Measurements from ENCODE around the gene POLR1B. TPM values are rescaled to one million over a fixed set of nuclear protein-coding genes. Genes with fewer than 3 reads are reported as not detected.

POLR1B gene
- total RNA-seq, 1 donor: 10.5 TPM

- Histone ChIP-seq H3K9me3 (ENCODE audit: low read depth, low read length) (no peaks in the 10 kb centered on the region), H2AFZ (ENCODE audit: low read length) (no peak overlapping the region), H3K4me1 (ENCODE audit: insufficient read depth, low read length) (peaks cover 25% of the 10 kb centered on the region), H3K36me3 (ENCODE audit: insufficient read depth, low read length) (peaks cover 7% of the 10 kb centered on the region), H3K27me3 (ENCODE audit: insufficient read depth, low read length) (no peaks in the 10 kb centered on the region), H3K79me2 (ENCODE audit: insufficient read depth, low read length) (peaks cover 9% of the 10 kb centered on the region), H4K20me1 (ENCODE audit: insufficient read depth, low read length) (no peaks in the 10 kb centered on the region), H3K4me3 (ENCODE audit: insufficient read depth, low read length) (peak overlapping the region; percentile 94), H3K27ac (ENCODE audit: low read depth, low read length) (peak overlapping the region; percentile 99), H3K4me2 (ENCODE audit: insufficient read depth, low read length) (peak overlapping the region; percentile 92)
- no peak for DNase-seq (ENCODE audit: insufficient read length, low spot score, missing footprints)
- TF ChIP-seq CTCF (IDR thresholded peaks at IDR 0.05; ENCODE audit: extremely low read depth, low read depth, low read length): no peak
These were observed 43.1 kb downstream of the POLR1B start for GRCh38 chr2:112585400-112585799.

GRCh38 chr2:112585873-112586464, 43.7 kb downstream of the POLR1B start:
- no peak for DNase-seq (ENCODE audit: insufficient read length, low spot score, missing footprints)
- TF ChIP-seq CTCF (IDR thresholded peaks at IDR 0.05; ENCODE audit: extremely low read depth, low read depth, low read length): no peak
- Histone ChIP-seq H3K27me3 (ENCODE audit: insufficient read depth, low read length) (no peaks in the 10 kb centered on the region), H3K36me3 (ENCODE audit: insufficient read depth, low read length) (peaks cover 10% of the 10 kb centered on the region), H2AFZ (ENCODE audit: low read length) (no peak overlapping the region), H3K4me2 (ENCODE audit: insufficient read depth, low read length) (no peak overlapping the region), H3K4me3 (ENCODE audit: insufficient read depth, low read length) (no peak overlapping the region), H4K20me1 (ENCODE audit: insufficient read depth, low read length) (no peaks in the 10 kb centered on the region), H3K4me1 (ENCODE audit: insufficient read depth, low read length) (peaks cover 25% of the 10 kb centered on the region), H3K9me3 (ENCODE audit: low read depth, low read length) (no peaks in the 10 kb centered on the region), H3K27ac (ENCODE audit: low read depth, low read length) (no peak overlapping the region), H3K79me2 (ENCODE audit: insufficient read depth, low read length) (peaks cover 9% of the 10 kb centered on the region)

GRCh38 chr2:112588611-112589045, 46.4 kb downstream of the POLR1B start:
- H4K20me1 ChIP-seq (ENCODE audit: insufficient read depth, low read length): no peaks in the 10 kb centered on the region
- no peaks in the 10 kb centered on the region for H3K9me3 ChIP-seq (ENCODE audit: low read depth, low read length)
- H3K4me2 ChIP-seq (ENCODE audit: insufficient read depth, low read length): no peak overlapping the region
- no peak overlapping the region for H3K27ac ChIP-seq (ENCODE audit: low read depth, low read length)
- no peak for DNase-seq (ENCODE audit: insufficient read length, low spot score, missing footprints)
- peaks cover 11% of the 10 kb centered on the region for H3K36me3 ChIP-seq (ENCODE audit: insufficient read depth, low read length)
- H3K4me1 ChIP-seq (ENCODE audit: insufficient read depth, low read length): peaks cover 12% of the 10 kb centered on the region
- no peak overlapping the region for H2AFZ ChIP-seq (ENCODE audit: low read length)
- H3K79me2 ChIP-seq (ENCODE audit: insufficient read depth, low read length): peaks cover 9% of the 10 kb centered on the region
- no peak for TF ChIP-seq CTCF (IDR thresholded peaks at IDR 0.05; ENCODE audit: extremely low read depth, low read depth, low read length)
- no peak overlapping the region for H3K4me3 ChIP-seq (ENCODE audit: insufficient read depth, low read length)
- no peaks in the 10 kb centered on the region for H3K27me3 ChIP-seq (ENCODE audit: insufficient read depth, low read length)

- Histone ChIP-seq H4K20me1 (ENCODE audit: insufficient read depth, low read length) (no peaks in the 10 kb centered on the region), H3K4me2 (ENCODE audit: insufficient read depth, low read length) (no peak overlapping the region), H3K27ac (ENCODE audit: low read depth, low read length) (no peak overlapping the region), H2AFZ (ENCODE audit: low read length) (no peak overlapping the region), H3K4me1 (ENCODE audit: insufficient read depth, low read length) (no peaks in the 10 kb centered on the region), H3K27me3 (ENCODE audit: insufficient read depth, low read length) (no peaks in the 10 kb centered on the region), H3K79me2 (ENCODE audit: insufficient read depth, low read length) (no peaks in the 10 kb centered on the region), H3K36me3 (ENCODE audit: insufficient read depth, low read length) (peaks cover 9% of the 10 kb centered on the region), H3K9me3 (ENCODE audit: low read depth, low read length) (no peaks in the 10 kb centered on the region), H3K4me3 (ENCODE audit: insufficient read depth, low read length) (no peak overlapping the region)
- DNase-seq (ENCODE audit: insufficient read length, low spot score, missing footprints): no peak
- no peak for TF ChIP-seq CTCF (IDR thresholded peaks at IDR 0.05; ENCODE audit: extremely low read depth, low read depth, low read length)
These were observed 49.1 kb downstream of the POLR1B start for GRCh38 chr2:112591413-112591812.

All from osteoblast (primary cell).